ENCODE data around the gene PTOV1. TPM values are rescaled to one million over a fixed set of nuclear protein-coding genes. Genes with fewer than 3 reads are reported as not detected.

Gene PTOV1
- 58.2 and 66.1 TPM in 2 replicates for total RNA-seq (2013; cell fraction: nucleolus; rRNA removed)
- 28.7 and 36.6 TPM in 2 replicates for total RNA-seq (2014; rRNA removed)
- total RNA-seq (2014; rRNA removed; fragmentation: Illumina TruSeq; extraction: Trizol), result 17.8 and 18.1 TPM in 2 replicates
- 76.7 and 83.5 TPM in 2 replicates for total RNA-seq (2021)
- polyA plus RNA-seq (2011; ENCODE audit: low read depth), result 30.2 TPM
- polyA plus RNA-seq (2011; rRNA removed), result 13.2 and 23.4 TPM in 2 replicates
- polyA plus RNA-seq (2011; cell fraction: cytosol; rRNA removed), result 27.6 and 37.3 TPM in 2 replicates
- polyA plus RNA-seq (2011; cell fraction: nucleus; rRNA removed), result 211 and 220 TPM in 2 replicates
- 65.8 and 71.6 TPM in 2 replicates for polyA plus RNA-seq (2012)
- 3.6 and 21.2 TPM in 2 replicates for polyA plus RNA-seq (2014; fragmentation: Illumina TruSeq; extraction: Trizol)
- polyA plus RNA-seq (2014; fragmentation: Nextera tagmentation; extraction: Ambion mirVana), result 10 to 100 TPM in 1 of 2 experiments, 1 to 10 TPM in 1; 3.2 to 10.6 TPM
- 38.1 and 41.5 TPM in 2 replicates for polyA plus RNA-seq (2014; rRNA removed)
- 10 to 100 TPM; 14.8 to 45.0 TPM for polyA plus RNA-seq (2016; fragmentation: Nextera tagmentation; extraction: Ambion mirVana)
- polyA minus RNA-seq (2011; rRNA and poly(A)+ RNA removed), result 23.6 and 59.2 TPM in 2 replicates
- polyA minus RNA-seq (2011; cell fraction: cytosol; rRNA and poly(A)+ RNA removed), result 23.4 and 35.5 TPM in 2 replicates
- 46.5 and 68.3 TPM in 2 replicates for polyA minus RNA-seq (2011; cell fraction: nucleus; rRNA and poly(A)+ RNA removed)
- Bru-seq, nascent RNA, result percentile 68 among the genes with signal in this experiment
- BruChase-seq, experiment 1, labeled RNA remaining after a 6-hour chase, result percentile 86 among the genes with signal in this experiment
- BruChase-seq, experiment 2, labeled RNA remaining after a 2-hour chase, result percentile 82 among the genes with signal in this experiment
- long read RNA-seq, experiment 1, partial matches to known transcripts, result 6 of 19 reads
- long read RNA-seq, experiment 1, other reads (novel, unspliced or antisense), result 4 of 19 reads
- long read RNA-seq, experiment 2, partial matches to known transcripts, result 3 of 7 reads
- long read RNA-seq, experiment 2, other reads (novel, unspliced or antisense), result 3 of 7 reads

GRCh38 chr19:49850487-49851342, at the start of gene PTOV1:
Gene PTOV1 (plus strand): TSS chr19:49851159.
- RAD21 ChIA-PET (ENCODE audit: unreplicated experiment), result interaction anchor here (0.6 to 1.5 kb wide), 6 partner anchors 13 to 39 kb away, joined by 3 to 9 read pairs (median 4); partner anchors contain the start of genes FUZ and PNKP
- in situ Hi-C loops (cut with MboI) (no loop called here), intact Hi-C loops (cut with micrococcal nuclease; ENCODE audit: unreplicated experiment) (loop anchor here (2.0 kb wide), 2 partner anchors 26 to 38 kb away; partner anchors contain the start of genes AKT1S1, FUZ and TBC1D17)
- no peaks in the 10 kb centered on the region for H4K20me1 ChIP-seq (ENCODE audit: control insufficient read depth, insufficient read depth)
- WGBS (ENCODE audit: insufficient coverage, insufficient replicate concordance, low lambda C conversion rate, missing lambda C conversion rate), result 7% methylated on average over 77 of the region's 98 CpGs
- H3K4me2 ChIP-seq (ENCODE audit: control insufficient read depth, insufficient read depth), result peak within 1 kb of the TSS; percentile 94
- peak; percentile 91 for ATAC-seq
- TSS peak; percentile 68 for BruUV-seq (replicated peaks)
- peak within 1 kb of the TSS; percentile 90 for H3K9ac ChIP-seq (ENCODE audit: control insufficient read depth, insufficient read depth, low read length)
- peaks cover 26% of the 10 kb centered on the region for H3K4me1 ChIP-seq (ENCODE audit: control insufficient read depth, insufficient read depth, low read length)
- peak; percentile 59 for DNase-seq (ENCODE audit: low read depth, low spot score)
- CTCF ChIA-PET, result interaction anchor here (0.7 to 2.1 kb wide), 4 partner anchors 12 to 61 kb away, joined by 3 to 6 read pairs (median 4); partner anchors contain the start of gene PNKP
- no peaks in the 10 kb centered on the region for H3K27me3 ChIP-seq (replicated peaks in 1 of 2; ENCODE audit: control insufficient read depth in 2 of 2, insufficient read depth in 2 of 2, low read length in 1 of 2)
- peaks cover 6% of the 10 kb centered on the region for H3K79me2 ChIP-seq (ENCODE audit: control insufficient read depth, insufficient read depth, low read length)
- H3K9me3 ChIP-seq (replicated peaks; ENCODE audit: control insufficient read depth, insufficient read depth, low read length), result peaks cover 5% of the 10 kb centered on the region; the same call in 2 of the 3 replicates
- peaks cover 0 to 1% of the 10 kb centered on the region in 2 experiments; a peak in 1 of 4 replicates for H3K36me3 ChIP-seq (ENCODE audit: control insufficient read depth in 2 of 2, insufficient read depth in 2 of 2, low read length in 1 of 2)
- SMC1A ChIA-PET (ENCODE audit: uncharacterized antibody, unreplicated experiment), result interaction anchor here (0.8 to 1.8 kb wide), 5 partner anchors 18 to 84 kb away, joined by 3 to 5 read pairs (median 4); partner anchors contain the start of gene MED25
- POLR2A ChIA-PET, result interaction anchor here (0.6 to 2.4 kb wide), 12 partner anchors 16 to 211 kb away, joined by 3 to 25 read pairs (median 4); partner anchors contain the start of genes AKT1S1, FUZ, MED25 and RRAS
- H3K27ac ChIP-seq (ENCODE audit: control insufficient read depth, insufficient read depth), result peak within 1 kb of the TSS; percentile 64
- H2AFZ ChIP-seq (ENCODE audit: control insufficient read depth, low read depth, low read length), result peak within 1 kb of the TSS; percentile 92
- H3K4me3 ChIP-seq, result peak within 1 kb of the TSS; percentile 71
- FAIRE-seq, result peak; percentile 59
- no peak for TF ChIP-seq ESRRA (IDR thresholded peaks at IDR 0.05; ENCODE audit: low read length)
- no peak for TF ChIP-seq NFXL1 (IDR thresholded peaks at IDR 0.05; ENCODE audit: borderline replicate concordance)
- TF ChIP-seq CBX3 (IDR thresholded peaks at IDR 0.05; ENCODE audit: borderline replicate concordance, low read depth), result no peak
- no peak for TF ChIP-seq ATF2 (IDR thresholded peaks at IDR 0.05; ENCODE audit: low read length)
- TF ChIP-seq GATAD2B (conservative IDR thresholded peaks at IDR 0.05; ENCODE audit: low read depth), result peak; percentile 82; the same call in 1 of the 2 replicates
- TF ChIP-seq CEBPZ (IDR thresholded peaks at IDR 0.05; ENCODE audit: low read depth, low read length), result no peak
- no peak for TF ChIP-seq TBL1XR1 (IDR thresholded peaks at IDR 0.05; ENCODE audit: low read depth, low read length)
- no peak for TF ChIP-seq BCL3 (IDR thresholded peaks at IDR 0.05; ENCODE audit: borderline replicate concordance, insufficient read depth, low read depth, low read length, poor library complexity, severe bottlenecking)
- peak; percentile 91 for TF ChIP-seq SMARCA5 (IDR thresholded peaks at IDR 0.05)
- no peak for TF ChIP-seq IRF4 (IDR thresholded peaks at IDR 0.05; ENCODE audit: low read depth, low read length)
- no peak for TF ChIP-seq SUPT20H (IDR thresholded peaks at IDR 0.05; ENCODE audit: borderline replicate concordance, control insufficient read depth, low read depth, low read length)

Data from GM12878 (cell line).